KG1 (cell line): ENCODE results near the gene NPIPA1.
"Not testable (repeated sequence)": the region's sequence is repeated elsewhere in the genome, so short reads cannot be mapped to it uniquely, and the experiment has no call there.

Experiments
- DNase-seq: peaks from one replicate; lab custom pipeline; 2025; lab: John Stamatoyannopoulos, UW

NPIPA1 gene

GRCh38 chr16:14930971-14931370, 6.3 kb upstream of the NPIPA1 start:
- not testable (repeated sequence) for DNase-seq

- not testable (repeated sequence) for DNase-seq
Observed at GRCh38 chr16:14932581-14933375, 4.5 kb upstream of the NPIPA1 start.

- not testable (repeated sequence) for DNase-seq
Observed at GRCh38 chr16:14937994-14938393, 751 bp downstream of the NPIPA1 start.

GRCh38 chr16:14942686-14943085, 5.4 kb downstream of the NPIPA1 start:
- not testable (repeated sequence) for DNase-seq

GRCh38 chr16:14955546-14956231, 18.4 kb downstream of the NPIPA1 start:
- DNase-seq: no peak

GRCh38 chr16:14957576-14958322, 20.5 kb downstream of the NPIPA1 start:
- DNase-seq: no peak

- DNase-seq: no peak
Observed at GRCh38 chr16:14958323-14958600, 21.0 kb downstream of the NPIPA1 start.

- no peak for DNase-seq
Observed at GRCh38 chr16:14958970-14959369, 21.7 kb downstream of the NPIPA1 start.

- DNase-seq: no peak
Observed at GRCh38 chr16:14961405-14962186, 24.4 kb downstream of the NPIPA1 start.

GRCh38 chr16:14963281-14964173, 26.3 kb downstream of the NPIPA1 start:
- DNase-seq: no peak

- DNase-seq: no peak
Observed at GRCh38 chr16:14965328-14965727, 28.1 kb downstream of the NPIPA1 start.

GRCh38 chr16:14969795-14970194, 32.6 kb downstream of the NPIPA1 start:
- not testable (repeated sequence) for DNase-seq

GRCh38 chr16:14971621-14972228, 34.5 kb downstream of the NPIPA1 start:
- not testable (repeated sequence) for DNase-seq

GRCh38 chr16:14973785-14974322, 36.6 kb downstream of the NPIPA1 start:
- not testable (repeated sequence) for DNase-seq

- not testable (repeated sequence) for DNase-seq
Observed at GRCh38 chr16:14974331-14974655, 37.0 kb downstream of the NPIPA1 start.

- peak; percentile 98 for DNase-seq
Observed at GRCh38 chr16:14974656-14975417, 37.6 kb downstream of the NPIPA1 start, which contains the start of gene PDXDC1. Gene PDXDC1 (plus strand): TSS chr16:14975026. CDS start chr16:14975200, 174 bp downstream.

- peak; percentile 40 for DNase-seq
Observed at GRCh38 chr16:14975418-14976194, 38.4 kb downstream of the NPIPA1 start.

GRCh38 chr16:14976971-14977736, 39.9 kb downstream of the NPIPA1 start:
- not testable (repeated sequence) for DNase-seq
